GM12801 (cell line): ENCODE data around the gene MANF.

Source experiments
- TF ChIP-seq, protein P1 (sequence below): IDR thresholded peaks from one replicate; pipeline ENCODE4 v1.5.1; 2011; ENCODE audit warnings: control low read depth; ENCODE audit not compliant: insufficient read length; ENCODE audit errors: extremely low read depth

Gene MANF

DNA sequence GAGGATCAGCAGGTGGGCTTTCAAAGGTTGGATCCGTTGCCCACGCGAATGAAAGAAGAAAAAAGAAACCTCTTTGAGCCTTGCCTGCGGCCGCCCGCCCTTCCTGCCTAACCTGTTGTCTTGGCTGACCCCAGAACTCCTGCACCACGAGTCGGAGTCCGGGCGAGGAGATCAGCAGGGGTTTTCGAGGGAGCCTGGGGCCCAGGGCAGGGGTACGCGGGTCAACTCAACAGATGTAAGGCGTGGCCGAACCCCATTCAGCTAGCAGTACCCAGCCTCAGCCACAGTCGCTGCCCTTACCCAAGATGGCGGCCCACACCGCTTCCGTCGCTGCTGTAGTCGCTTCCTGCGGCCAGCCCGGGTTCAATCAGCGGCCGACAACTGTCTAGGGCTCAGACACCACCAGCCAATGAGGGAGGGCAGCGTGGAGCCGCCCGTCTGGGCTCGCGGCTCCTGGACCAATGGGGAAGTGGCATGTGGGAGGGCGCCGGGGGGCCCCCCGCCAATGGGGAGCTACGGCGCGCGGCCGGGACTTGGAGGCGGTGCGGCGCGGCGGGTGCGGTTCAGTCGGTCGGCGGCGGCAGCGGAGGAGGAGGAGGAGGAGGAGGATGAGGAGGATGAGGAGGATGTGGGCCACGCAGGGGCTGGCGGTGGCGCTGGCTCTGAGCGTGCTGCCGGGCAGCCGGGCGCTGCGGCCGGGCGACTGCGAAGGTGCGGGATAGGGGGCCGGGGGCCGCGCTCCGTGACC, at the start of gene MANF:
Gene MANF (plus strand): TSS at position 566 of the 748 bp plus-strand sequence. CDS start 52 bp downstream, at position 618.
- TF ChIP-seq, protein P1, sequence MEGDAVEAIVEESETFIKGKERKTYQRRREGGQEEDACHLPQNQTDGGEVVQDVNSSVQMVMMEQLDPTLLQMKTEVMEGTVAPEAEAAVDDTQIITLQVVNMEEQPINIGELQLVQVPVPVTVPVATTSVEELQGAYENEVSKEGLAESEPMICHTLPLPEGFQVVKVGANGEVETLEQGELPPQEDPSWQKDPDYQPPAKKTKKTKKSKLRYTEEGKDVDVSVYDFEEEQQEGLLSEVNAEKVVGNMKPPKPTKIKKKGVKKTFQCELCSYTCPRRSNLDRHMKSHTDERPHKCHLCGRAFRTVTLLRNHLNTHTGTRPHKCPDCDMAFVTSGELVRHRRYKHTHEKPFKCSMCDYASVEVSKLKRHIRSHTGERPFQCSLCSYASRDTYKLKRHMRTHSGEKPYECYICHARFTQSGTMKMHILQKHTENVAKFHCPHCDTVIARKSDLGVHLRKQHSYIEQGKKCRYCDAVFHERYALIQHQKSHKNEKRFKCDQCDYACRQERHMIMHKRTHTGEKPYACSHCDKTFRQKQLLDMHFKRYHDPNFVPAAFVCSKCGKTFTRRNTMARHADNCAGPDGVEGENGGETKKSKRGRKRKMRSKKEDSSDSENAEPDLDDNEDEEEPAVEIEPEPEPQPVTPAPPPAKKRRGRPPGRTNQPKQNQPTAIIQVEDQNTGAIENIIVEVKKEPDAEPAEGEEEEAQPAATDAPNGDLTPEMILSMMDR: no peak

DNA sequence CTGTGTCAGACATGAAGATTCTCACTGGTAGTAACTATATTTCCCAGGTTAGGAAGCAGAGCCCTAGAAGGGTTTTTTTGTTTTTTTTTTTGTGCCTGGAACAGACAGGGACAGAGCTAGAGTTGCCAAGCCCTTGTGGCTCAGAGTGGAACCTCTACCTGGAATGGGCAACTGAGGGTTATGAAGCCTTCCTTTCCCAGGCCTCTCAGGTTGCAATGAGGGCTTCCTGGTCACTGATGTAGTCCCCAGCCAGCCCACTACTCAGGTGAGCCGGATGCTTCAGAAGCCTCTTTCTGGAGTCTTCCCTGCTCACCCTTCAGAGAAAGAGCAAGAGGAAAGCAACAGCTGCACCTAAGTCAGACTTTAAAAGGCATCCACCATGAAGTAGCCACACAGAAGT, 48.8 kb upstream of the MANF start:
- TF ChIP-seq, protein P1: no peak

DNA sequence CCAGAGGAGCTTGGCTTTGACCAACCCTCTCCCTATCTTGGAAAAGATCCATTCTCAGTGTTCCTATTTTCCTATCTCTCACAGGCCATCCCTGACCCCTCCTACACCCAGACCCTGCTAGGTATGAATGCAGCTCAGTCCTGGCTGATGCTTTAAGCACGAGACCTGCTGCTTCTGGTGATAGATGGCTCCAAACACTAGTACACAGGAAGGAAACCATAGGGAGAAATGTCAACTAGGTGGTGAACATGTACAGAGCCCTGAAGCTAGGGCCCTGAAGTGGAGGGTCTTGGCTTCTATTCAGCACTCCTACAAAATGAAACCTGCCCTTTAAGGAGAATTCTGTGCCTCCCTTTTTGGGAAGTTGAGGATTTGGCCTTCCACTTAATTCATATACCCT, 47.4 kb upstream of the MANF start:
- TF ChIP-seq, protein P1: no peak

DNA sequence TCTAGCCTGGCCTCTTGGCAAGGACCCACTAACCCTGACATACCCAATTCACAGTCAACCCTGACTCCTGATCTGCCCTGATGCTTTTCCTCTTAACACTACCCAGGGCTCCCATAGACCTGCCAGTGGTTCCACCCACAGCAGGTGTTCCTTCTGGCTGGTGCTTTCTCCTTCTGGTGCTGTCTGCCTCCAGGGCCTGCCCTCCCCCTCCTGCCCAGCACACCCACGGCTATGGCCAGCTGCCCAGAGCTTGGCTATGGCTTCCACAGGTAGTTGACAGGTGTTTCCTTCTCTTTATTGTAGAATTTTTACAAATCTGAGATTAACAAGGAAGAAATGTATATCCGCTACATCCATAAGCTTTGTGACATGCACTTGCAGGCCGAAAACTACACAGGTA, 46.5 kb upstream of the MANF start:
- TF ChIP-seq, protein P1: no peak

DNA sequence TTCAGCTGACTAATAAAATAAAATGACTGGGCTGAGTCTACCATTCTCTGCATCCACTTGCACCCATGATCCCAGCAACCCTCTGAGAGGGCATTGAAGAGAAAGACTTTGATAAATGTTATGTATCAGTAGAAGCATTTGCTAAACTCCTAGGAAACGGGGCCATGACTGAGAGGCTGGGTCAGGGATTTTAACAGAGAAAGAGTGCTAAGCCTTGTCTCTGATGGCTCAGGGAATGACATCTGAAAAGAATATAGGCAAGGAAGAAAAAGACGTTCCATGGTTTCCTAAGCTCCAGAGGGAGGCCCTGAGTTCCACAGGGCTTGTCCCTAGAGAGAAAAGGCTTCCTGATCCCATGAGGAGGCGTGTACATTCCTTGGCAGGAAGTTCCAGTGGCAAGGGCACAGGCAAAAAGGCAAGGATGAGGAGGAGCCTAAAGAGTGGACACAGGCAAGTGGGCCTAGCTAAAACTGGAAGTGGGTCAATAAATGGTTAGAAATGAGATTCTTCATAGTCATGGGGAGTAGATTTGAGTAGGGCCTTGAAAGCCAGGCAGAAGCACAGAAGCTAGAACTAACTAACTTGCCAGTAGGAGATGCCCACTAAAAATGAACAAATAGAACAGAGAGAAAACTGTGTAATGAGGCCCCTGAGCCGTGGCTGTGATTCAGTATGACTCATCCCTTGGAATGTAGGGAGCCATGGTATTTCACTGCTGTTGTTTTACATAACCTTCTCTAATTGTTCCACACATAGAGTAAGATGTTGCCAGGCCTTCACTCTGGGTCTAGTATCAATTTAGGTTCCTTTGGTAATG, 44.9 kb upstream of the MANF start:
- TF ChIP-seq, protein P1: no peak

DNA sequence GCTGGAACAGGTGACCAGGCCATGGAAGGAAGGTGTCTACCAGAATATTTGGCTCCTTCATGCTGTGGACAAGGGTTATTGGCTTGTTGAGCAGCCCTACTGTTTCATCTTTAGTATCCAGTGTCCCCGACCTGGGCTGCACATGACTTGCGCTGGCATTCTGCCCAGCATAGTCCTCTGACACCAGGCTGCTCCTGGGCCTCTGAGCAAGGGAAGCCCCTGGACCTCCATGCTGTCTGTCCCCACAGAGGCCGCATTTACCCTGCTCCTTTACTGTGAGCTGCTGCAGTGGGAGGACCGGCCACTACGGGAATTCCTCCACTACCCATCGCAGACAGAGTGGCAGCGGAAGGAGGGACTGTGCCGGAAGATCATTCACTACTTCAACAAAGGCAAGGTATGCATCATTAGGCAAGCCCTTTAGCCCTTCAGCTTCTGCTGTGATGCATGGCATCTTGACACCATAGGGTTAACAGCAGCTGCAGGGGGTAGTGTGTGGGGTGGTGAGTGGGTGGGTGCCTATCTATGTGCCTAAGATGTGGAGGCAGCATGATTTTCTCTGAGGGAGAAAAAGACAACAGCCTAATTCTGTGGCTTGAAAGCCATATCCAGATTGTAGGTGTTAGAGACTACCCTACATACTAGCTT, 44.0 kb upstream of the MANF start:
- TF ChIP-seq, protein P1: no peak
